A549 (cell line): ENCODE results near the gene GLO1. TPM values are rescaled to one million over a fixed set of nuclear protein-coding genes. Genes with fewer than 3 reads are reported as not detected.
A peak's percentile ranks its signal among the peaks of the same experiment; 100 is the strongest.

Source experiments
- ATAC-seq, 2 experiments: fragments of 200-7000 bp in 1 of 2; fragments of >200 bp in 1 of 2; cut with Nextera tagmentation in 1 of 2; cut with Tn5 transposase in 1 of 2; 3 replicates each; pipeline versions ENCODE4 v1.8.0 to v1.9.1; 2018 to 2020; ENCODE audit warnings: mild to moderate bottlenecking in 1 of 2, moderate library complexity in 1 of 2
- CTCF ChIA-PET: fragments of 300-600 bp; sonication (Branson Sonifier 250); formaldehyde crosslinking; extraction: SDS; loops from one replicate; lab custom pipeline; 2021; ENCODE audit warnings: antibody characterized with exemption, inconsistent platforms; lab: Yijun Ruan, JAX
- POLR2A ChIA-PET: fragments of 350-600 bp; formaldehyde crosslinking; extraction: SDS; loops from one replicate; lab custom pipeline; 2021; ENCODE audit warnings: antibody characterized with exemption, inconsistent platforms; lab: Yijun Ruan, JAX
- DNase-seq, 2 experiments: peaks; one replicate each; pipeline versions ENCODE4 v3.0.0 to v3.0.0-alpha.2; 2011 to 2016; ENCODE audit warnings: low read depth in 1 of 2, low spot score in 1 of 2
- FAIRE-seq: peaks from 2 replicates; lab custom pipeline; 2011; peaks lifted over from hg19 to GRCh38; lab: Jason Lieb, UNC
- H3K27ac ChIP-seq, 2 experiments: fragments of >200 bp; sonication (Bioruptor Twin); formaldehyde crosslinking; 3 replicates each; pipeline ENCODE4 v1.5.1; 2016 to 2017
- H3K4me1 ChIP-seq: fragments of >200 bp; sonication (Bioruptor Twin); formaldehyde crosslinking; 3 replicates; pipeline ENCODE4 v1.6.1; 2016
- H3K4me2 ChIP-seq: fragments of >200 bp; sonication (Bioruptor Twin); formaldehyde crosslinking; 3 replicates; pipeline ENCODE4 v1.6.1; 2016
- H3K4me3 ChIP-seq: fragments of >200 bp; sonication (Bioruptor Twin); formaldehyde crosslinking; 3 replicates; pipeline ENCODE4 v1.5.1; 2016
- H3K9me3 ChIP-seq: fragments of >200 bp; sonication (Bioruptor Twin); formaldehyde crosslinking; 3 replicates; pipeline ENCODE4 v1.6.1; 2016
- CBX2 ChIP-seq: fragments of 200-600 bp; sonication (generic); IDR thresholded peaks from 2 replicates; pipeline ENCODE4 v1.6.1; 2016; ENCODE audit warnings: low read depth, mild to moderate bottlenecking, borderline replicate concordance
- CBX8 ChIP-seq: fragments of 200-600 bp; sonication (generic); IDR thresholded peaks from 2 replicates; pipeline ENCODE4 v1.6.1; 2016
- CEBPB ChIP-seq, 2 experiments: fragments of >200 bp in 1 of 2; sonication (Bioruptor Twin) in 1 of 2; formaldehyde crosslinking in 1 of 2; IDR thresholded peaks; 2 replicates each; pipeline ENCODE4 v1.6.1; 2012 to 2016
- EHF ChIP-seq: fragments of 250-450 bp; sonication (Bioruptor Pico); IDR thresholded peaks from 2 replicates; pipeline ENCODE4 v1.5.0; 2020; ENCODE audit warnings: mild to moderate bottlenecking
- ELK1 ChIP-seq: fragments of 150-350 bp; IDR thresholded peaks from 2 replicates; pipeline ENCODE4 v1.6.1; 2014; ENCODE audit warnings: low read depth, mild to moderate bottlenecking, low read length
- EP300 ChIP-seq, 2 experiments: fragments of >200 bp; sonication (Bioruptor Twin); formaldehyde crosslinking; IDR thresholded peaks; 2 replicates in 1 of 2; 3 replicates in 1 of 2; pipeline ENCODE4 v1.6.1; 2016 to 2017
- FOSB ChIP-seq: fragments of 250-450 bp; sonication (Bioruptor Pico); IDR thresholded peaks from 2 replicates; pipeline ENCODE4 v1.5.0; 2020; ENCODE audit warnings: mild to moderate bottlenecking, moderate library complexity
- FOSL2 ChIP-seq, 2 experiments: fragments of 450-650 bp in 1 of 2; fragments of >200 bp in 1 of 2; sonication (Bioruptor Twin) in 1 of 2; formaldehyde crosslinking; IDR thresholded peaks; 2 replicates each; pipeline versions ENCODE4 v1.5.0 to v1.6.1; 2016 to 2020; ENCODE audit warnings: mild to moderate bottlenecking in 1 of 2, moderate library complexity in 1 of 2
- HES2 ChIP-seq: fragments of >200 bp; sonication (Bioruptor Twin); formaldehyde crosslinking; IDR thresholded peaks from 2 replicates; pipeline ENCODE4 v1.6.1; 2016
- HMGXB4 ChIP-seq: fragments of 250-450 bp; sonication (Bioruptor Pico); IDR thresholded peaks from 2 replicates; pipeline ENCODE4 v1.5.0; 2021; ENCODE audit warnings: mild to moderate bottlenecking, moderate library complexity, borderline replicate concordance
- HOXA7 ChIP-seq: fragments of 250-450 bp; sonication (Bioruptor Pico); IDR thresholded peaks from 2 replicates; pipeline ENCODE4 v1.5.0; 2020; ENCODE audit warnings: mild to moderate bottlenecking, moderate library complexity
- HOXB13 ChIP-seq: fragments of 250-450 bp; sonication (Bioruptor Pico); IDR thresholded peaks from 2 replicates; pipeline ENCODE4 v1.5.0; 2020; ENCODE audit warnings: low read depth, mild to moderate bottlenecking, moderate library complexity
- HOXB5 ChIP-seq: fragments of 250-450 bp; sonication (Bioruptor Pico); IDR thresholded peaks from 2 replicates; pipeline ENCODE4 v1.5.0; 2020; ENCODE audit warnings: mild to moderate bottlenecking, moderate library complexity
- KDM1A ChIP-seq: fragments of 200-600 bp; sonication (generic); IDR thresholded peaks from 2 replicates; pipeline ENCODE4 v1.6.1; 2016; ENCODE audit warnings: low read depth, mild to moderate bottlenecking
- KDM5A ChIP-seq: fragments of 200-600 bp; sonication (generic); IDR thresholded peaks from 2 replicates; pipeline ENCODE4 v1.6.1; 2016; ENCODE audit warnings: antibody characterized with exemption, mild to moderate bottlenecking
- MAFK ChIP-seq: fragments of 450-650 bp; IDR thresholded peaks from 2 replicates; pipeline ENCODE4 v1.6.1; 2014; ENCODE audit not compliant: partially characterized antibody
- MAX ChIP-seq: IDR thresholded peaks from 2 replicates; pipeline ENCODE4 v1.6.1; 2012
- NPAS2 ChIP-seq: fragments of 250-450 bp; sonication (Bioruptor Pico); IDR thresholded peaks from 2 replicates; pipeline ENCODE4 v1.8.0; 2022; ENCODE audit warnings: mild to moderate bottlenecking, moderate library complexity, borderline replicate concordance
- NR3C1 ChIP-seq: fragments of >200 bp; sonication (Bioruptor Twin); formaldehyde crosslinking; IDR thresholded peaks from 3 replicates; pipeline ENCODE4 v1.6.1; 2017
- PHF8 ChIP-seq: fragments of 200-600 bp; sonication (generic); IDR thresholded peaks from 2 replicates; pipeline ENCODE4 v1.6.1; 2016; ENCODE audit warnings: low read depth, mild to moderate bottlenecking, antibody characterized with exemption, moderate library complexity, borderline replicate concordance
- RAD21 ChIP-seq, 2 experiments: fragments of >200 bp in 1 of 2; sonication (Bioruptor Twin) in 1 of 2; formaldehyde crosslinking in 1 of 2; IDR thresholded peaks in 1 of 2; conservative IDR thresholded peaks in 1 of 2; 2 replicates in 1 of 2; 3 replicates in 1 of 2; pipeline ENCODE4 v1.6.1; 2012 to 2018; ENCODE audit warnings: inconsistent platforms in 1 of 2
- RNF2 ChIP-seq: fragments of 200-600 bp; sonication (generic); IDR thresholded peaks from 2 replicates; pipeline ENCODE4 v1.6.1; 2016; ENCODE audit warnings: low read depth, mild to moderate bottlenecking, antibody characterized with exemption, moderate library complexity, borderline replicate concordance
- TFCP2L1 ChIP-seq: fragments of 250-450 bp; sonication (Bioruptor Pico); IDR thresholded peaks from 2 replicates; pipeline ENCODE4 v1.5.0; 2021; ENCODE audit warnings: mild to moderate bottlenecking
- ZFP36 ChIP-seq: fragments of 450-650 bp; IDR thresholded peaks from 2 replicates; pipeline ENCODE4 v1.6.1; 2014; ENCODE audit warnings: borderline replicate concordance; ENCODE audit not compliant: partially characterized antibody
- WGBS: methylation state at CpG from one replicate; pipeline ENCODE4 v1.1.6; 2017; ENCODE audit errors: missing lambda C conversion rate; 5-methylcytosine and 5-hydroxymethylcytosine counted together
- polyA plus RNA-seq, 4 experiments: library from polyadenylated mRNA; depleted of rRNA in 3 of 4; stranded (reverse); fragments of >200 nt; fragmentation: RNase III in 1 of 4; extraction: RNeasy Plus Mini Kit Qiagen cat#74134 plus additional on column Dnase treatment in 1 of 4; gene quantifications; 2 replicates in 3 of 4; 3 replicates in 1 of 4; pipeline ENCODE4 v1.2.3, GENCODE V29; 2011 to 2017

The GLO1 gene
- polyA plus RNA-seq, 2 of the 4 experiments (the other 2 are of a cell fraction): 105 to 128 TPM

- Histone ChIP-seq H3K27ac (no peak overlapping the region), H3K4me3 (no peak overlapping the region), H3K4me2 (no peak overlapping the region), H3K9me3 (no peaks in the 10 kb centered on the region), H3K4me1 (peaks cover 8% of the 10 kb centered on the region; the same call in 1 of the 3 replicates)
- ATAC-seq: no peak
- TF ChIP-seq KDM1A (no peak), CBX8 (no peak), NPAS2 (CRISPR knock-in tag) (no peak), PHF8 (no peak), HOXA7 (CRISPR knock-in tag) (no peak), MAX (no peak), RAD21 (conservative IDR thresholded peaks at IDR 0.05 in 1 of 2, IDR thresholded peaks at IDR 0.05 in 1 of 2) (no peak), TFCP2L1 (no peak), ELK1 (no peak), RNF2 (no peak), CEBPB (IDR thresholded peaks at IDR 0.05) (no peak), EP300 (IDR thresholded peaks at IDR 0.05) (no peak), MAFK (no peak), FOSB (no peak), ZFP36 (no peak), HOXB5 (no peak), HES2 (no peak), HOXB13 (CRISPR knock-in tag) (no peak), CBX2 (no peak)
- WGBS: 86% methylated on average over 1 of the region's 1 CpG
- no peak for DNase-seq
- CTCF ChIA-PET: interaction anchor here (1.0 kb wide), 1 partner anchor 65 kb away, joined by 3 read pairs; no protein-coding TSS in a partner anchor
- POLR2A ChIA-PET: no interaction called here
- no peak for FAIRE-seq
Observed at GRCh38 chr6:38636027-38636426, 66.9 kb downstream of the GLO1 start.

- CTCF ChIA-PET: no interaction called here
- no peak for FAIRE-seq
Observed at GRCh38 chr6:38634518-38634917, 68.4 kb downstream of the GLO1 start.

GRCh38 chr6:38632490-38632889, 70.5 kb downstream of the GLO1 start:
- Histone ChIP-seq H3K27ac (no peak overlapping the region), H3K4me1 (0 out of 3 replicates have a peak, but pooled peaks cover 4% of the 10 kb centered on the region), H3K9me3 (no peaks in the 10 kb centered on the region), H3K4me2 (no peak overlapping the region), H3K4me3 (no peak overlapping the region)
- FAIRE-seq: no peak
- ATAC-seq: no peak
- 10% methylated on average over 1 of the region's 1 CpG for WGBS
- no peak for DNase-seq
- POLR2A ChIA-PET: no interaction called here
- CTCF ChIA-PET: no interaction called here
- TF ChIP-seq HMGXB4 (CRISPR knock-in tag) (no peak), HOXB13 (CRISPR knock-in tag) (no peak), KDM5A (no peak), HES2 (no peak), NR3C1 (no peak), ZFP36 (no peak)

More at GRCh38 chr6:38634518-38634917, 68.4 kb downstream of the GLO1 start:
- POLR2A ChIA-PET: no interaction called here
- TF ChIP-seq FOSL2 (IDR thresholded peaks at IDR 0.05) (no peak), FOSL2 (CRISPR knock-in tag; IDR thresholded peaks at IDR 0.05) (peak; percentile 15; the same call in 1 of the 2 replicates), EHF (CRISPR knock-in tag) (no peak)
- Histone ChIP-seq H3K4me1 (0 out of 3 replicates have a peak, but pooled peaks cover 4% of the 10 kb centered on the region), H3K9me3 (no peaks in the 10 kb centered on the region), H3K4me2 (no peak overlapping the region), H3K27ac (no peak overlapping the region), H3K4me3 (no peak overlapping the region)
- ATAC-seq: no peak
- no peak for DNase-seq
- WGBS: 29% methylated on average over 1 of the region's 1 CpG
